NCI-H1930 (cell line): ENCODE data around the gene RPGRIP1.
"Not testable (repeated sequence)": the region's sequence is repeated elsewhere in the genome, so short reads cannot be mapped to it uniquely, and the experiment has no call there.

Source experiments
- DNase-seq, 2 experiments: peaks; one replicate each; lab custom pipeline; 2025; lab: John Stamatoyannopoulos, UW

The RPGRIP1 gene

DNA sequence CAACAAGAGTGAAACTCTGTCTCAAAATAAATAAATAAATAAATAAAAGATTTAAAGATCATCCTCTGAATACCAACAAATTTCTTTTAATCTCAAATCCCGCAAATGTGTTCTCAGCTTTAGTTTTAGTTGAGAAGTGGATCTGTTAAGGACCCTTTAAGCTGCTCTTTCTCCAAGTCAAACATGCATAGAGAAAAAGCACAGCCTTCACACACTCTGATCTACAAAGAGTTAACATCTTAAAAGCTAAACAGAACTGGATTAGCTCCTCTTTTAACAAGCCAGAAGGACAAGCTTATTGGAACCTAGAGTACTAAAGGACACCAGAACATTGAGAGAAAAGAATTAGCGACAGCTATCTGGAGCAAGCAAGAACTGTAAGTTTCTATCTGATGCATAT, at the start of gene RPGRIP1:
TSS of gene RPGRIP1 (plus strand) at position 301 of the 400 bp plus-strand sequence. CDS start 7,894 bp downstream, outside the sequence.
- DNase-seq, result no peak

DNA sequence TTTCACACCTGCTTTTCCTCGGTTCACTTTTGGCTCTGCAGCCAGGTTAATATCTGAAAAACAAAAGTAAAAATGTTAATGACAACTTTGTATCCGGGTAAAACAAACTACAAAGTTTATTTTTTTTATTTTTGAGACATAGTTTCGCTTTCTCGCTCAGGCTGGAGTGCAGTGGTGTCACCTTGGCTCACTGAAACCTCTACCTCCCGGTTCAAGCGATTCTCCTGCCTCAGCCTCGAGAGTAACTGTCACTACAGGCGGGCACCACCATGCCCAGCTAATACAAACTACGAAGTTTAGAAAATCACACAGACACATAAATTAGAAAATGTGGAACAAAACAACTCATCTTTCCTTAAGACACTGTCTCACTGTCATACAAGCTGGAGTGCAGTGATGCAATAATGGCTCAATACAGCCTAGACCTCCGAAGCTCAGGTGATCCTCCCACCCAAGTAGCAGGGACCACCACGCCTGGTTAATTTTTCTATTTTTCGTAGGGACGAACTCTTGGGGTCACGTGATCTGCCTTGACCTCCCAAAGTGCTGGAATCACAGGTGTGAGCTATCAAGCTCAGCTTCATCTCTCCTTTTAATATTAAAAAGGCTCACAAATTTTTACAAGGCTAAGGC, 48.7 kb upstream of the RPGRIP1 start:
- DNase-seq, result no peak

DNA sequence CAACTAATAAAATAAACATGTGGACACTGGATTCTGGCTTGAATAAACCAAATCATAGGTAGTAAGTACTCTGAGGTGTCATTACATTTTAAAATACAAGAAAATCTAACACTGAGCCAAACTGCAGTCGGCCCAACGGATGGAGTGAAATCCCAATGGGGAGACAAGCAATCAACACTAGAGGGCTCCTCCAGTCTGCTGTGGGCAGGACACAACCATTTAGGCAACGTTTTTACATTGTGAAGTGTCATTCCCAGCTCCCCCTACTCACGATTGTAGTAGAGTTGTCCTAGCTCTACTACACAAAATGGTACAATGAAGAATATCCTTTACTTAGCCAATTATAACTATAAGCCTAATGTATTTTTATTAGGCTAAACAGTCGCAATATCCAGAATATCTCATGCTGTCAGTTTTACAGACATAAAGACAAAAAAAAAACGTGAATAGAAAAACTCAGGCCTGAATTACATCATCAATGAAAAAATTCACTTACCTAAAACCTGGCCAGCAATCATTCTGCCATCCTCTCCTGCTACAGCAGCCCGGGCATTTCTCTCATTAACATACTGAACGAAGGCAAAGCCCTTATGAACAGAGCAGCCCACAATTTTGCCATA, 46.3 kb upstream of the RPGRIP1 start:
- DNase-seq, result no peak

DNA sequence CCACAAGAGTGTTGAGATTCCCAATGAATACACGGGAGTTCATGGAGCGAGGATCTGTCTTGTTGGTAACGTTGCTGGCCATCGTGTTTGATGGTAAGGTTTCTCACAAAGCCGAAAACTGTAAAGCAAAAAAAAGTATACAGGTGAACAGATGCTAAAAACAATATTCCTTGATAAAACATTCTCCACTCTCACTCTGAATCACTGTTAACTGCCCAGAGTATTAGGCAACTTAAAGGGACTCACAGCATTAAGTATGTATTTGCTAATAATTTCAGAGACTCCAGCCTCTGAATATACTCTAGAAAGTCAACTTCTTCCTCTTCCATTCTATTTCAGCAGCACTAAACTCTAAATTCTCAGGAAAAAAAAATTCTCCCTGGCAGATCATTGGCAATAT, 45.8 kb upstream of the RPGRIP1 start:
- DNase-seq, result no peak

DNA sequence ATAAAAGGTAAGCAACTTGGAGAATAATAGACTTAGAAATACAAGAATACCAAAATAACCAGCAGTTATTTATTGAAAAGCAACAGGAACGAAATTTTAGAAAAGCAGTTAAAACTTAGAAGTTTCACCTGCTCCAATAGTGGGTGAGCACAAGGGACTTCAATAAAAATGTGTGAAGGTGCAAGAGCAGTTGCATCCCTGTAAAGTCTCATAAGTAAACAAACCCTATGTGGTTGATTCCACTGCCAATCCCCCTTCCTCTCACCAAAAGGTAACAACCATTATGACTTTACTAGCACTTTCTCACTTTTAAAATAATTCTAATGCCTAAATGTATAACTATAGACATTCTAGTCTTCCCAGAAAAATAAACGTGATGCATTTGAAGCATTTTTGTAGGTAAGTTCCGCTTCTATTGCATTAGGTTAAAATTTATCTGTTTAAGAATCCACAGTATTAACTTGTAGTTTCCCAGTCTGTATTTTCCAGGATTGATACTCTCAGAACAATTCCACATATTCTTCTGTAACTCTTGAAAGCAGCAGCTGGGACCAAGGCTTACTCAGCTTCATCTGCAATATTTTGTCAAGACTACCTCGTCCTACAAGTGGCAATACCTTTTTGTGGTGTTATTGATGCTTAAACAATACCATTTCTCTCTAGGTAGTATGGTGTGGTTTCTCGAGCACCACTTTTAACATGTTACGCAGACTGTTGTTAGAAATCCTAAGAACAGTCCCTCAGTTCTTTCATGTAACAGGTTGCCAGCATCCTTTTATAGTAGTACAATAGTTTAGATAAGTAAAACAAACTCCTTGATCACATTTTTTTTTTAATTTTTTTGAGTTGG, 42.7 kb upstream of the RPGRIP1 start:
- DNase-seq, result no peak

DNA sequence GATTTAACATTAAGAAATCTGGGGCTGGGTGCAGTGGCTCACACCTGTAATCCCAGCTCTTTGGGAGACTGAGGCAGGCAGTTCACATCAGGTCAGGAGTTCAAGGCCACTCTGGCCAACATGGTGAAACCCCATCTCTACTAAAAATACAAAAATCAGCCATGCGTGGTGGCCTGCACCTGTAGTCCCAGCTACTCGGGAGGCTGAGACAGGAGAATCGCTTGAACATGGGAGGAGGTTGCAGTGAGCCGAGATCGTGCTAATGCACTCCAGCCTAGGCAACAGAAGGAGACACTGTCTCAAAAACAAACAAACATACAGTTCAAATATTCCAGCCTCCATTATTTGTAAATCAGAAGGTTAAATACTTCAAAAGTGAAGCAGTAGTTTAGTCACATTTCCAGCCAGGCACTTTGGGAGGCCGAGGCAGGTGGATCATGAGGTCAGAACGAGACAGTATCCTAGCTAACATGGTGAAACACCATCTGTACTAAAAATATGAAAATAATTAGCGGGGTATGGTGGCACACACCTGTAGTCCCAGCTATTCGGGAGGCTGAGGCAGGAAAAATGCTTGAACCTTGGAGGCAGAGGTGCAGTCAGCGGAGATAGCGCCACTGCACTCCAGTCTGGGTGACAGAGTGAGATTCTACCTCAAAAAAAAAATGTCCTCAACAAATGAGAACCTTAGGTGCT, 40.9 kb upstream of the RPGRIP1 start:
- no peak for DNase-seq

DNA sequence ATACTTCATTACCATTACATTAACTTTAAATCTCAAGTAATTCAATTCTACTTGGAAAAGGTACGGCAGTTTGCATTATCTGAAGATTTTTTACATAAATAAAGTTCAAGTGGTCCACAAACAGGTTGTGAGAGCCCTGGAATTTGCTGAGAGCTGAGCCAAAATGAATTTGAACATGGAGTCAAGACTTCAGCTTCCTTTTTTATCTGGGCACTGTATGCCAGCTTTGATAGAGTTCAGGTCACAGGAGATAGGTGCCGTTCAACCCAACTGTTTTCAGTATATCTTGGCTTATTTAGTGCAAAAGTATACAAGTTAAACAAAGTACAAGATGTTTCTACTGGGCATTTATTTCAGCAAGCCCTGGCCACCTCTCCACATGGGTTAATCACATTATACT, 39.5 kb upstream of the RPGRIP1 start:
- no peak for DNase-seq

DNA sequence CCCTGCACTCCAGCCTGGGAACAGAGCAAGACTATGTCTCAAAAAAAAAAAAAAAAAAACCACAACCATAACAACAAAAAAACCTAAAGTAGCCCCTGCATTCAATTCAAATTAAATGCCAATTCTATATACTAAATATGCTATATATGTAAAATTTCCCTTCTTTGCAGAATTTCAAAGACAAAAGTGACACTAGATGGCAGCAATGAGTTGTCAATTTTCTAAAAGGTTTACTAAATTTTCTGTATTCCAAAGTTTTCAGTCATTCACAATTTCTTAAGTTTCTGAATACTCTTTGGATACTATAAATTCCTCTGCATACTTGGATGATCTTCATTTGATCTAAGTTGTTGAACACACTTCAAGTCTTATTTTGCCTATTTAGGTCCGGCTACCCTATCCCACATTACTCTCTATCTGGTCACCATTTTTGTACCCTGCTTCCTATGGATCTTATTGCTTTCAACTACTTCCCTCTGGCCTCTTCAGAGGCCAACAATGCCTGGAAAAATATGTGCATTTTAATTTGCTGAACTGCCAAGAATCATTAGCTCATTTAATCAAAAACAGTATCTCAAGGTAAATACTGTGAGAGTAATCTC, 38.6 kb upstream of the RPGRIP1 start:
- DNase-seq, result no peak

DNA sequence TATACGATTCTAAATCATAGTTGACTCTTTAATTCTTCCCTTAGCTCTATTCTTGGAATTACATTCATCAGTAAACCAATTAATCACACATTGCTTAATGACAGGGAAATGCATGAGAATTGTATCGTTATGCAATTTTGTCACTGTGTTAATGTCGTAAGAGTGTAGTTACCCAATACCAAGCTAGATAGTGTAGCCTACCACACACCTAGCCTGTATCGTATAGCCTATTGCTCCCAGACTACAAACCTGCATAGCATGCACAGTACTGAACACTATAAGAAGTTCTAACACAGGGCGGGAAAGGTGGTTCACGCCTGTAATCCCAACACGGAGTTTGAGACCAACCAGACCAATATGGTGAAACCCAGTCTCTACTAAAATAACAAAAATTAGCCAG, 35.3 kb upstream of the RPGRIP1 start:
- DNase-seq, result no peak

DNA sequence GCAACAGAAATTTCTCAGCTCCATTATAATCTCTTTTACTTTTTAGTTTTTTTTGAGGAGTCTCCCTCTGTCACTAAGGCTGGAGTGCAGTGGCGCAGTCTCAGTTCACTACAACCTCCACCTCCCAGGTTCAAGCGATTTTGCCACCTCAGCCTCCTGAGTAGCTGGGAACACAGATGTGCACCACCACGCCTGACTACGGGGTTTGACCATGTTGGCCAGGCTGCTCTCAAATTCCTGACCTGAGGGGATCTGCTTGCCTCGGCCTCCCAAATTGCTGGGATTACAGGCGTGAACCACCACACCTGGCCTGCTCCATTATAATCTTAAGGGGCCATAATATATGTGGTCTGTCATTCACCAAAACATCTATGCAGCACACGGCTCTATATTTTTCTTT, 34.1 kb upstream of the RPGRIP1 start:
- no peak for DNase-seq

DNA sequence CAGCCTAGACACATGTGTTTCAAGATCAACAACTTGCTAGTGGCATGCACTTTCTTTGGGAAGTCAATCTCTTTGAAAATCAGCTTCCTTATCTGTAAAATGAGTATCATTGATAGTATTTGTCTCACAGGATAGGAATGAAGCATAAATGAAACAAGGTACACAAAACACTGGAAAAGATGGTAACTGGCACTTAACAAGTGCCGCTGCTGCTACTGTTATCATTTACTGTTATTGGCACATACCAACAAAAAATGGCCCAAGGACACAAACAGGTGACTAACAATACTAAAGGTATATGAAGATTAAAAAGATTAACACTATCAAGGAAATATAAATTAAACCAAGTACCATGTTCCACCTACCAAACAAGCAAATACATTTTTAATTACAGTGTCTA, 31.5 kb upstream of the RPGRIP1 start:
- no peak for DNase-seq

DNA sequence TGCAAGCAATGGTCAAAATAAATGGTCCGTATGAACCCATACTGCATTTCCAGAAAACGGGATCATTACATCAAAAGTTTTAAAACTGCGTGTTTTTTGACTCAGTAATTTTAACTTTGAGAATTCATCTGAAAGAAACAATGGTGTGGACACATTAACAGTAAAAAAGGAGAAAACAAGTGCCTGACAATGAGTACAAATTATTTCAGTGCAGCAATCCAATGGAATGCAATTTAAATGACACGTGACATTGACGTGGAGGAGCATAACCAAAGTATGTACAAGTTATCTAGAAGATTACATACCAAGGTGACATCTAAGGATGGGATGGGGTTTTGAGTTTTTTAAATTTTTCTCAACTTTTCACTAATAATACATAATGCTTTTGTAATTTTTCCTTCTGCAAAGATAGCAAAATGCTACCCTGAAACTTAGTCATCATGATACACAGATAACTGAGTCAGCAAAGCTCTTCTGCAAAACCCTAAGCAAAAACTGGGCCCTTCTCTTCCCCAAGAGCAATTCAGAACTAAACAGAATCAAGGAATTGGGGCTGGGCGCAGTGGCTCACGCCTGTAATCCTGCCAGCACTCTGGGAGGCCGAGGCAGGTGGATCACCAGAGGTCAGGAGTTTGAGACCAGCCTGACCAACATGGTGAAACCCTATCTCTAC, 31.0 kb upstream of the RPGRIP1 start:
- DNase-seq, result no peak

DNA sequence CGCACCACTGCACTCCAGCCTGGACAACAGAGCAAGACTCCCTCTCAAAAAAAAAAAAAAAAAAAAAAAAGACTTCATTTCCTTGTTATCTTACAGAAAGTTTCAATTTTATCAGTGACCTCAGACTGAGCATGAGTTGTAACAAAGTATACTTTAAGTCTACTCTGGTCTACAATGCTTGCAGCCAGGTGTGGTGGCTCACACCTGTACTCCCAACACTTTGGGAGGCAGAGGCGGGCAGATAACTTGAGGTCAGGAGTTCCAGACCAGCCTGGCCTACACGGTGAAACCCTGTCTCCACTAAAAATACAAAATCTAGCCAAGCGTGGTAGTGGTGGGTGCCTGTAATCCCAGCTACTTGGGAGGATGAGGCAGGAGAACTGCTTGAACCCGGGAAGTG, 28.7 kb upstream of the RPGRIP1 start:
- no peak for DNase-seq

DNA sequence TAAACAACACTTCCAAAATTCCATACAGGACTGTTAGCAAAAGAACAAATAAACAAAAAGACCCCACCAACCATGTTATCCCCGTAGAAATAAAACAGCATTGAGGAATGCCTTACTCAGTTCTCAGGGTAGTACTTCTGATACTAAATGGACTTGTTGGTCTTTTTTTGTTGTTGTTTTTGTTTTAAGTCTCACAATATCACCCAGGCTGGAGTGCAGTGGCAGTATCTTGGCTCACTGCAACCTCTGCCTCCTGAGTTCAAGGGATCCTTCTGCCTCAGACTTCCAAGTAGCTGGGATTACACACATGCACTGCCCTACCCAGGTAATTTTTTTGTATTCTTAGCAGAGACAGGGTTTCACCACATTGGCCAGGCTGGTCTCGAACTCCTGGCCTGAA, 27.7 kb upstream of the RPGRIP1 start:
- DNase-seq, result no peak

DNA sequence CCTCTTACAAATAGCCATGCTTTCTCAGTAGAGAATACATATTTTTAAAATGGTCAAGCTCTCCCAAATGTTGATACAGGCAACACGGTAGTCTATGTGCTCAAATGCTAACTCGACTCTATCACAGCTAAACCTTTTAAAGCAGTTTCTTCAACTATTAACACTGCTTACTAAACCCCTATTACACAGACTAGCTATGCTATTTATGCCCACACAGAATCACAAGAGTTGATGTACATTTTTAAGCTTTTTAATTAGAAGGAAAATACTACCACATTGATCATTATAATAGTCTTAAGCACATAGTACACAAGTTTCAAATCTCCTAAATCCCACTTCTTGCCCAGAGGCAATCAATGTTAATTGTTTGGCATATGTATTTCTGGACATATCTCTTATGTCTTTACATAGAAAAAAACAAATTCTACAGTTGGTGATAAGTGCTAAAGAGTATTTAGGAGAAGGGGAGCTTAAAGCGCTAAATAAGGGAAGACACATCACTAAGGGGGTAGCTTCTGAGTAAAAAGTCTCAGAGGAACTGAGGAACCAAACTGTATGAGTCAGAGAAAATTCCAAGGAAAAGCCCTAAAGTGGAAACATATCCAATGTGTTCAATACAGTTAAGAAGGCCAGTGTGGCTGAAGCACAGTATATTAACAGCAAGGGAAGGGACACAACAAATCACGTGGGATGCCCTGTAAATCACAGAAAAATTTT, 24.3 kb upstream of the RPGRIP1 start:
- no peak for DNase-seq

DNA sequence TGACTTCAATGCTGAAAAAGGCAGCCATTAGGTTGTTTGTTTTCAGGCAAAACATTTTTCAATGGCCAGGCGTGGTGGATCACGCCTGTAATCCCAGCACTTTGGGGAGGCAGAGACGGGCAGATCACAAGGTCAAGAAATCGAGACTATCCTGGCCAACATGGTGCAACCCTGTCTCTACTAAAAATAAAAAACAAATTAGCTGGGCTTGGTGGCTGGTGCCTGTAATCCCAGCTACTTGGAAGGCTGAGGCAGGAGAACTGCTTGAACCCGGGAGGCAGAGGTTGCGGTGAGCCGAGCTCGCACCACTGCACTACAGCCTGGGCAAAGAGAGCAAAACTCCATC, 23.8 kb upstream of the RPGRIP1 start:
- DNase-seq, result not testable (repeated sequence)

DNA sequence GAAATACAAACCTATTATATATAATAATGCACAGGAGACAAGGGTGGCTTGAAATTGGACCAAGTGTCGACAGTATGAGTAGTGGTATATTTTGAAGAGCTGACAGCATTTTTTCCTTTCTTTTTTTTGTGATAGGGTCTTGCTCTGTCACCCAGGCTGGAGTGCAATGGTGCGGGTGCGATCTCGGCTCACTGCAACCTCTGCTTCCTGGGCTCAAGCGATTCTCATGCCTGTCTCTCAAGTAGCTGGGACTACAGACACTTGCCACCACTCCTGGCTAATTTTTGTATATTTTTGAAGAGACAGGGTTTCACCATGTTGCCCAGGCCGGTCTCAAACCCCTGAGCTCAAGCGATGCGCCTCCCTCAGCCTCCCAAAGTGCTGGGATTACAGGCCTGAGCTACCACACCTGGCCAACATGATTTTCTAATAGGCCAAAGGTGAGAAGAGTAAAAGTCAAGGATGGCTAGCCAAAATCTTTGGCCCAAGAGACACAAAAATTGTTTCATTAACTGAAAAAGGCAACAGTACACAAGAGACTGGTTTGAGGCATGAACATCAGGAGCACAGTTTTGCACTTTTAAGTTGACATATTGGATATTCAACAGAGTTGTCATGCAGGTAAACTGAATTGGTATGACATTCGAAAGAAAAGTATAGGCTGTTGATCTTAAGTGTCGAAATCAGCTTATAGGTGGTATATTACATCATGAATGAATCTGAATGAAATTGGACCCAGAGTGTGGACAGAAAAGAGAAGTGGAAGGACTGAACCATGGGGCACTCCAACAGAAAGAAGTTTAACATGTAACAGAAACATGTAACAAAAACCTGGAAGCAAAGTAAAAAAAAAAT, 23.1 kb upstream of the RPGRIP1 start:
- no peak for DNase-seq

DNA sequence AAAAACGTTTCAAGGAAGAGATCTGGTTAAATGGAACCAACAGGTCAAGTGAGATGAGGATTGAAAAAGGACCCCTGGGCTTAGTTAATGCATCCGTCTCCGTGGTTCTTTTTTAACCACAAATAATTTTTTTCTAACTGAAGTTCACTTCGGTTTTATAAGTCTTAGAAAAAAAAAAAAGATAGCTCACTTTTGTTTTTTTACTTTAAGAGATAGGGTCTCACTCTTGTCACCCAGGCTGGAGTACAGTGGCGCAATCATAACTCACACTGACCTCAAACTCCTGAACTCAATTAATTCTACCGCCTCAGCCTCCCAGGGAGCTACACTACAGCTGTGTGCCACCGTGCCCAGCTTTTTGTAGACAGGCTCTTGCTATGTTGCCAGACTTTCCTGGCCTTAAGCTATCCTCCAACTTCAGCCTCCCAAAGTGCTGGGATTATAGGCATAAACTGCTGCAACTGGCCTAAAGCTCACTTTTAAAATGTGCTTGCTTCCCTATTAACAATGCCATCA, 22.4 kb upstream of the RPGRIP1 start:
- DNase-seq, result no peak

DNA sequence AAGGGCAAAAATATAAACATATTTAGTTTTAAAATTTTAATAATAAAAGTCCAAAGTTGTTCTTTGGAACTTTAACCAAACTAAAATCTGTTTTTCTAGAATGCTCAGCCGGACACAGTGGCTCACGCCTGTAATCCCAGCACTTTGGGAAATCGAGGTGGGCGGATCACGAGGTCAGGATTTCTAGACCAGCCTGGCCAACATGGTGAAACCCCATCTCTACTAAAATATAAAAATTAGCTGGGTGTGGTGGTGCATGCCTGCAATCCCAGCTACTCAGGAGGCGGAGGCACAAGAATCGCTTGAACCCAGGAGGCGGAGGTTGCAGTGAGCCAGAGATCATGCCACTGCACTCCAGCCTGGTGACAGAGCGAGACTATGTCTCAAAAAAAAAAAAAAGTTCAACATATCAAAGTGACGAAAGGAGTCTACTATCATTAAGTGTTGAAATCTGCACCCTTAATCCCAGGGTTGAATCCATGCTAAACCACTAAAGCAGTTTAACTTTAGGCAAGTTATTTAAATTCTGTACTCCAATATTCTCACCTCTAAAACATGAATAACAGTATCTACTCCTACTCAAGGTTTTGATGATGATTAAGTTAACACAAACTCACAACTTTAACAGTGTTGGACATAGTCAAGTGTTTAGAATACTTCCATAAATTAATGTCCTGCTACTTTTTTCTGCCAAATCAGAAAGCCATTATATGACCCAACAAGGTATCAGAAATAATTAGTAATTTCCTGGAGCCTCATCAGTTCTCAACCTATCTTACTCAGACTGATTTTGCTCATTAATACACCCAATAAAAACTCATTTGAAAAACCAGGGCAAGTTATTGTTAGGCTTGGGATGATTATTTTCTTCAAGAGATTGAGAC, 21.6 kb upstream of the RPGRIP1 start:
- DNase-seq, result no peak
